ENCODE data around the gene THRAP3.
"Not testable (repeated sequence)": the region's sequence is repeated elsewhere in the genome, so short reads cannot be mapped to it uniquely, and the experiment has no call there.

Gene THRAP3

DNA sequence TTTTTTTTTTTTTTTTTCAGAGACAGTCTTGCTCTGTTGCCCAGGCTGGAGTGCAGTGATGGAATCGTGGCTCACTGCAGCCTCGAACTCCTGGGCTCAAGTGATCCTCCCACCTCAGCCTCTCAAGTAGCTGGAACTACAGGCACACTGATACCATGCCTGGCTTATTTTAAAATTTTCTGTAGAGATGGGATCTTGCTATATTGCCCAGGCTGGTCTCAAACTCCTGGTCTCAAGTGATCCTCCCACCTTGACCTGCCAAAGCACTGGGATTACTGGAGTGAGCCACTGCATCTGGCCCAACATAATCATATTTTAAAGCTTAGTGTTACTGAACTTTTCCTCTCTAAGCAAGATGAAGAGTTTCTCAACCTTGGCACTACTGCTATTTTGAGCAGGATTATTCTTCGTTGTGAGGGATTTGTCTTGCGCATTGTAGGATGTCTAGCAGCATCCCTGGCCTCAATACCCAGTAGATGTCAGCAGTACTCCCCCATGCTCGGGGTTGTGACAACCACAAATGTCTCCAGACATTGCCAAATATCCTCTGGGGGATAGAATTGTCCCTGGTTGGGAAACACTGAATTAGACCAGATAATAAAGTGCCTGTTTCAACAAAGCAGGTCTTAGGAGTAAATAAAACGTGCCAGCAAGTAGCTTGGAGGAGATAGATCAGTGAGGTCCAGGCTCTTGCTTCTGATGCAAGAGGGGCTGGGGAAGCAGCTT lies 15.1 kb upstream of the THRAP3 start:
- DNase-seq, result no peak

DNA sequence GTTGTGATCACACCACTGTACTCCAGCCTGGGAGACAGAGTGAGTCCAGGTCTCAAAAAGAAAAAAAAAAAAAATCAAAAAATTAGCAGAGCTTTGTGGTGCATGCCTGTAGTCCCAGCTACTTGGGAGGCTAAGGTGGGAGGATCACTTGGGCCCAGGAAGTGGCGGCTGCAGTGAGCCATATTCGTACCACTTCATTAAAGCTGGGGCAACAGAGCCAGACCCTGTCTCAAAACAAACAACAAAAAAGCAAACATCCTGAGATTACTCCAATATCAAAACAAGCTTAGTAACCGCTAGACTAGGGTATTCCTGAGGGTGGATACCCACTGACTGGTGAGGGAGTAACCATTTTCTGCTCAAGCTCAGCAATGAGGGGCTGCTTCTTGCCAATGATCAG lies 12.9 kb upstream of the THRAP3 start:
- DNase-seq, result no peak

DNA sequence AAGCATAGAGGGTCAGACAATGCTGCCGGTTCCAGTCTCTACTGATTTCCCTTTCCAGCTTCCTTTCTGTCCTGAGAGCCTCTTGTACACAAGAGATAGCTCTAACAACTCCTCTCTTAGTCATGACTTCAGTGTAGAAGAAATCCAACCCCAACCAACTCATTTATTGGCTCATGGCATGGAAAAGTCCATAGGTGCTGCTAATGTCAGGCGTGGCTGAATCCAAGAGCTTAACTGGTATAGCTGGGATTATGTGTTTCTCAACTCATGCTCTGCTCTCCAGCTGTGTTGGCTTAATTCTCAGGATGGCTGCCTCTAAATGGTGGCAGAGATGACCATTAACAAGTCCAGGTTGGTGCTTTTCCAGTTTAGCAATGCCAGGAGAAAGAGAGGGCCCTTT lies 12.4 kb upstream of the THRAP3 start:
- DNase-seq, result no peak

DNA sequence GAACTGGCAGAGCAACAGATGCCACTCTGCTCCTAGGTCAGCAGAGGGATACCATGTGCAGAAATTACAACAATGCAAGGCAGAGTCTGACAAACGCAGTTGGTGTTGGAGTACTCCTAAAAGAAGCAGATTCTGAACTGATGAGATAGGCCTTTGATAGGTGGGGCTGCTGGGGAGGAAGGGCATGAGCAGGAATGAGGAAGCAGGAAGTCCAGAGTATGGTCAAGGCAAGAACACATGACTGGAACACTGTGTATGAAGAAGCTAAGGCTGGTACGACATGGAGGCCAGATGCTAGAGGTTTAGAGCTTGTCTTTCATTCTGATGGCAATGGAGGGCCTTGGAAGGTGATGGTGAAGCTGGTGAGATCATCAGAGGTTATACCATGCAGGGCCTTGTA lies 11.5 kb upstream of the THRAP3 start:
- no peak for DNase-seq

DNA sequence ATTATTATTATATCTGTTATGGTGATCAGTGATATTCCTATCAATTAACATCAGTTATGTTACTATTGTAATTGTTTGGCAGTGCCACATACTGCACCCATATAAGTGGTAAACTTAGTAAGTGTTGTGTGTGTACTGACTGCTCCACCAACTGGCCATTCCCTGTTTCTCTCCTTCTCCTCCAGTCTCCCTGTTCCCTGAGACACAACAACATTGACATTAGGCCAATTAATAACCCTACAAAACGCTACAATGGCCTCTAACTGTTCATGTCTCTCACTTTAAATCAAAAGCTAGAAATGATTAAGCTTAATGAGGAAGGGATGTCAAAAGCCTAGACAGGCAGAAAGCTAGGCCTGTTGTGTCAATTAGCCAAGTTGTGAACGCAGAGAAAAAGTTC lies 6.6 kb upstream of the THRAP3 start:
- DNase-seq, result no peak

DNA sequence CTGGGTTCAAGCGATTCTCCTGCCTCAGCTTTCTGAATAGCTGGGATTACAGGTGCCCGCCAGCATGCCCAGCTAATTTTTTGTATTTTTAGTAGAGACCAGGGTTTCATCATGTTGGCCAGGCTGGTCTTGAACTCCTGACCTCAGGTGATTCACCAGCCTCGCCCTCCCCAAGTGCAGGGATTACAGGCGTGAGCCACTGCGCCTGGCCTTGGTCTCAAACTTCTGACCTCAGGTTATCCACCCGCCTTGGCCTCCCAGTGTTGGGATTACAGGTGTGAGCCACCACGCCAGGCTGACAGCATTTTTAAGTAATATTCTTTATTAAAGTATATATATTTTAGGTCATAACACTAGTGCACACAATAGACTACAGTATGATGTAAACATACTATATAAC lies 2.3 kb upstream of the THRAP3 start:
- not testable (repeated sequence) for DNase-seq

DNA sequence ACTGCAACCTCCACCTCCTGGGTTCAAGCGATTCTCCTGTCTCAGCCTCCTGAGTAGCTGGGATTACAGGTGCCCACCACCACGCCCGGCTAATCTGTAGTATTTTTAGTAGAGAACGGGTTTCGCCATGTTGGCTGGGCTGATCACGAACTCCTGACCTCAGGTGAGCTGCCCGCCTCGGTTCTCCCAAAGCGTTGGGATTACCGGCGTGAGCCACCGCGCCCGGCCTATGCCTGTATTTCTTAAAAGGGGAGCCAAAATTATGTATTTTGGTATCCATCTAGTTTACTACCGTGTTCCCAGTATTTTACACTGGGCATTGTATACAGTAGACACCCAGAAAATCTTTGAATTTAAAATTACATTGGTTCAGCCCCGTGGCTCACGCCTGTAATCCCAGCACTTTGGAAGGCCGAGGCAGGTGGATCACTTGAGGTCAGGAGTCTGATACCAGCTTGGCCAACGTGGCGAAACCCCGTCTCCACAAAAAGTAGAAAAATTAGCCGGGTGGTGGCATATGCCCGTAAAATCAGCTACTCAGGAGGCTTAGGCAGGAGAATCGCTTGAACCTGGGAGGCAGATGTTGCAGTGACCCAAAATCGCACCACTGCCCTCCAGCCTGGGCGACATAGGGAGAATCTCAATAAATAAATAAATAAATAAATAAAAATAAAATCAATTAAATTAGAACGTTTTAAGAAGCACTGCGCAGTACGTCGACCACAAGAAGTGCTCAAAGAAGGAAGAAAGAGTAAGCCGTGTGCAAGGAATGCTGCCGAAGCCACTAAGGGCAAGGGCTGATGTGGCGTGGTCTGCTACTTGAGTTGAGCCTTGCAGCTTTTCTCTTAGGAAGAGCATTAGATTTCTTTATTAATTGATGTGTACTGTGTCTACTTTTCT lies 1.5 kb upstream of the THRAP3 start:
- DNase-seq, result no peak

DNA sequence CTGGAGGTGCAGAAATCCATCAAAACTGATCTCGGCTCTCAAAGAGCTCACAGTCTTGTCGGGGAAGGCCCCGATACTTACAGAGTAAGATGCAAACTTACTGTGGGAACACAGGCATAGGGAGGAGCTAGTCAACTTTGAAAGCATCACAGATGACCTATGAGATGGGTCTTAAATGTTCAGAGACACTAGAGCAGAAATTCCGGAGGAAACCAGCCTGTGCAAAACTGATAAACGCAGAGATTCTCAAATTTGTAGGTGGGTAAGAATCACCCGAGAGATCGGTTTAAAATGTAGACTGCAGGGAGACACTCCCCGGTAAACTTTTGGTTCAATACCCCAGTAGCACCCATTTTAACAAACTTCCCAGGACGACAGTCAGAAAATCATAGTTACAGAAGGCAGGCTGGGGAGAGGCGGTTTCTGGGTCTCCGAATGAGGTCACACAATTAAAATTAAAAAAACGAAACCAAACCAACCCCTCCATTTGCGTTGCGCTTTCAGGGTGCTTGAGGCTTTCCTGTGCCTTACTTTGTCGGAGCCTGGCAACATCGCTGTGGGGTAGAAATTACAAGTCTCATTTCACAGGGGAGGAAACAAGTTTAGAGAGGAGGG lies 755 bp upstream of the THRAP3 start:
- peak; percentile 34 for DNase-seq

DNA sequence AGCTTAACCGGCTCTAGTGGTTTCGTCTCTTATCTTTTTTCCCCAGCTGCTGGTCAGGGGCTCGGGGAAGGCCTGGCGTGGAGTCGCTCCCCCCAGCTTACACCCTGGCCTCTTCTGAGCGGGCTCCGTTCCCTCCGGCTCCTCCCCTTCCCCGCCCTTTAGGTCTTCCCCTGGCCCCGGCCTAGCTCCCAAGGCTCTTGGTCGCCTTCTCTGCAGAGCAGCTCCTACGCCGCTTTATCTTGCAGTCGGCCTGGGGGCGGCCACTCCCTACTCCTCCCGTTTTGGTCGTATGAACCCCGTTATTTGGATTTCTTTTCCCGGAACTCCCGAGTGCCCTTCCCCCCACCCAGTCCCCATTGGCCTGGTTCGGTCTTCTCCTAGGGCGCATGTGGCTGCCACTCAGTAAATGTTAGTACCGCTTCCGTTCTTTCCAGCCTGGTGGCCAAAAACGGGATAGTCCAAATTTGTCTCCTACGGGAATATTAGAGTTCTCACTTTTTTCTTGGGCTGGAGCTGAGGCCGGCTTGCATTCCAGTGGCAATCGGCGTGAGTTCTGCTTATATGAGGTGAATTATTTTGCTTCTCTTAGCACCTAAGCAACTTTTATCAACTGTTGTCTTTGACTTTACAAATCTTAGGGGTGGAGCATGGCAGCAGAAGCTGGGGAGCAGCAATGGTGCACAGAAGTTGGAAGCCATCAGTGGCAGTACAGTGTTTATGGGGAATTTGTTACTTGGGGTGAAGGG lies 467 bp downstream of the THRAP3 start:
- no peak for DNase-seq

DNA sequence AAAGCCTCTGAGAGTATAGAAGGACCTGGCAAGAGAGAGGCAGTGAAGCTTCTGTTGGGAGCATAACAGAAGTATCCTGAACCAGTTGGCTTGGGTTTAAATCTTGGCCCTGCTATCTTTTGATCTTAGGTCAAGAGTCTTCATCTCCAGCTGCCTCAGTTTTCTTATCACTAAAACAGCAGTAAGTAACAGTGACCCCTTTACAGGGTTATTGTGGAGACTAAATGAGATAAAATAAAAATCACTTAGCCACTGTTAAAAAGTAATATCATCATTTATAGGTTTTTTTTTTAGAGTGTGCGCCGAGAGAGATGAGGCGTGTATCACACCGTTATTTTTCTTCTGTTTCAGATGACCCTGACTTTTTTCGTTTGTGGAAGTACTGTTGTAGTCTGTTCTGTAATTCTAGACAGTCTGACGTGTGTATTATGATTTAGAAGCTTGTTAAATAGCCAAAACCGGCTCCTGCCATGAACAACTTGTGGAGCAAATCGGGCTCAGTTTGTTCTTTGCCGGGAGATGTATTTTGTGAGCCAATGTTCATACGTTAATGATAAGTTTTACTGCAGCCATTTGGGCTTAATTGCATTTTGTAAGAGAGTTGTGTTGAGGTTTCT lies 1.1 kb downstream of the THRAP3 start:
- no peak for DNase-seq

DNA sequence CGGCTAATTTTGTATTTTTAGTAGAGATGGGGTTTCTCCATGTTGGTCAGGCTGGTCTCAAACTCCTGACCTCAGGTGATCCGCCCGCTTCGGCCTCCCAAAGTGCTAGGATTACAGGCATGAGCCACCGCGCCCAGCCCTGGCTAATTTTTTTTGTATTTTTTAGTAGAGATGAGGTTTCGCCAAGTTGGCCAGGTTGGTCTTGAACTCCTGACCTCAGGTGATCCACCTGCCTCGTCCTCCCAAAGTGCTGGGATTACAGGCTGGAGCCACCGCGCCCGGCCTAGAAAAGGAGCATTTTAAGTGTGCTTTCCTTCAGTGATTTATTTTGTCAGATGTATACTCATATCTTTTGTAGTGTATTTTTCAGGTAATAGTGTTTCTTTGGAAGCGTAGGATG lies 6.0 kb downstream of the THRAP3 start:
- not testable (repeated sequence) for DNase-seq

DNA sequence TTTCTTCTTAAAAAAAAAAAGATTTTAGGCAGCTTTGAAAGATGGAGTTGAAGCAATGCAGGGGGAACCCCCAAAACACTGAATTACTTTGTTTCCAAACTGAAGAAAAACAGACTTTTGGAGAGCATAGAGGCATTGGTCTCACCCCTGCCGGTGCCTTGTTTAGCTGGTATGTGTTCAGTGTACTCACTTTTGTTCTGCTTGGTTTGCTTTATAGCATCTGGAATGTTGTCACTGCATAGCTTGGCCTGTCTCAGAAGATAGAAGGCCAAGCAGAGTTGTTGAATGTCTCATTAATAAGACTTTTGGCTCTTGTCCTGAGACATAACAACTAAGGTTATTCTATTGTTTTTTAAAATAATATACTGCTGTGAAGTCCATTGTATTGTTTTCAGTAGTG lies 6.9 kb downstream of the THRAP3 start:
- DNase-seq, result no peak

DNA sequence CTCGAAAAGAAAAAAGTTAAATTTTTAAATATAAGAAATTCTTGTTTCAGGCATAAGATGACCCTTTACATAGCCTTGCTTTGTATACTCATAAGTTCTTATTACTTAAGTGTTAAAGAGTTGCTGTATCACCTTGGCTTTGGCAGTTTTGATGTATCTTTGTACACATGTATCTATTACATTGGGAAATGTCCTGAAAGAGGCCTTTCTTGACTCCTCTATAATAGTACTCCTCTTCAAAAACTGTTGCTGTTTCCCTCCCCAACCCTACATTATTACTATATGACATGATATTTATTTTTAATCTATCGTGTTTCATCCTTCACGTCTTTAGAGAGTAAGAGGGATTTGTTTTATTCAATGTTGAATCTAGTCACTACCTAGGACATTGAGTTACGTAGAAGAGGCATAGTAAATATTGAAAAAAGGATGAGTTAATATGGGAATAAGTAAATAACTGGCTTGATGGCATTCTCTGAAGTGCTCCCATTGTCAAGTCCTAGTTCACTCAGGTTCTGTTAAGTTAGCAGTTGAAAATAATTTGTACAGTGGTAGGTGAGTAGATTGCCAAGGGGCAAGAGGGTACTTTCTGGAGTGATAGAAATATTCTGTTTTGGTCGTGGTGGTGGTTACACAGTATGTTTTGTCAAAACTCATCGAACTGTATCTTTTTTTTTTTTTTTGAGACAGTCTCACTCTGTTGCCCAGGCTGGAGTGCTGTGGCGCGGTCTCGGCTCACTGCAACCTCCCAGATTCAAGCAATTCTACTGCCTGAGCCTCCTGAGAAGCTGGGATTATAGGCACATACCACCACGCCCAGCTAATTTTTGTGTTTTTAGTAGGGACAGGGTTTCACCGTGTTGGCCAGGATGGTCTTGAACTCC lies 8.2 kb downstream of the THRAP3 start:
- DNase-seq, result no peak

DNA sequence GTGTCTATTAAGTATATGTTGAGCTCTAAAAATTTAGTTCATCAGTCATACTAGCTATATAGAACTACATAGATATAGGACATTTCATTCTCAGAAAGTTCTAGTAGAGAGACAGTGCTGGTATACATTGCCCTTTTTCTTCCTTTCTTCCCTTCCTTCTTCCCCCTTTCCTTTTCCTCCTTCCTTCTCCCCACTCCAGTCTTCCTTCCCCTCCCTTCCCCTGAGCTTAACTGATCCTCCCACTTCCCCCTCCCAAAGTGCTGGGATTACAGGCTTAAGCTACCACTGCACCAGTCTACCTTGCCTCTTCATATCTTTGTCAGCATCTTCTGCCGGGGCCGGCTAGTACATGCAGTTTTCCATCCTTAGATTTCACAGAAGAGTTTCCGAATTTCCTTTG lies 12.1 kb downstream of the THRAP3 start:
- DNase-seq, result no peak

DNA sequence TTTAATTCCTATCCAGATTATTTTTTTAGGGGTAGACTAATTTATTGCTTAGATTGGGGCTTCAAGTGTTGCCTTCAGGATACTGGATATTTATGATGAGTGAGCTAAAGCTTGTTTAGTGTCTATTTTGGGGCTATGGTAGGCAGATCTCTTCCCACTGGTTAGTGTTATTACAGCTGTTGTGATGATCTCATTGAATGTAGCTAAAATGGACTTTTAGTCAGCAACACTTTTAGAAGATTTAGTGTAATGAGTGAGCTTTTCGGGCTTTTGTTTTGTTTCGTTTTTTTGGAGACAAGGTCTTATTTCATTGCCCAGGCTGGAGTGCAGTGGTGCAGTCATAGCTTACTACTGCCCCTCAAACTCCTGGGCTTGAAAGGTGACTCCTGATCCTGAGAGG lies 14.2 kb downstream of the THRAP3 start:
- DNase-seq, result no peak

DNA sequence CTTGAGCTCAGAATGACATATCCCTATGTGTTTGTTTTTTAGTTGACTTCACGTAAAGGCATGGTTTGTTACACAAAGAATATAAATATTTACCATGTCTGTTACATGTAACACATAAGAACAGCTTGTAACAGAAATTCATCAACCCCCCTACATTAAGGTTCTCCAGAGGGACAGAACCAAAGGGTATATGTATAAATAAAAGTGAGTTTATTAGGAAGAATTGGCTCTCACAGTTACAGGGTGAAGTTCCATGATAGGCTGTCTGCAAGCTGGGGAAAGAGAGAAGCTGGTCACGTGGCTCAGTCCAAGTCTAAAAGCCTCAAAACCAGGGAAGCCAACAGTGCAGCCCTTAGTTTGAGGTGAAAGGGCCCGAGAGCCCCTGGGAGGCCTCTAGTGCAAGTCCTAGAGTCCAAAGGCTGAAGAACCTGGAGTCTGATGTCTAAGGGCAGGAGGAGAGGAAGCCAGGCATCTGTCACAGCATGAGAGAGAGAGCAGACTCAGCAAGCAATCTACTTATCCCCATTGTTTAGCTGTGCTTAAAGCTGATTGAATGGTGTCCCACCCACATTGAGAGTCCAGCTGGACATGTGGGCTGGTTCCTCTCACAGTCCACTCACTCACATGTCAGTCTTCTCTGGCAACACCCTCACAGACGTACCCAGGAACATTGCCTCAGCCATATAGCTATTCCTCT lies 15.8 kb downstream of the THRAP3 start:
- no peak for DNase-seq

DNA sequence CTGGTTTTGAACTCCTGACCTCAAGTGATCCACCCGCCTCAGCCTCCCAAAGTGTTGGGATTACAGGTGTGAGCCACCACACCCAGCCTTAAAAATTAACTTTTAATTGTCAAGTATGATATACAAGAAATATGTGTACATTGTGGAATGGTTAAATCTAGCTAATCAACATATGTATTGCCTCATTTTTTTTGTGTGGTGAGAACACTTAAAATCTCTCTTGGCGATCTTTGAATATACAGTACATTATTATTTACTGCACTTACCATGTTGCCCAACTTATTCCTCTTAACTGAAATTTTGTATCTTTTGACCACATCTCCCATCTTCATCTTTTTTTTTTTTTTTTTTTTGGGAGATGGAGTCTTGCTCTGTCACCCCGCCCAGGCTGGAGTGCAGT lies 23.3 kb downstream of the THRAP3 start:
- no peak for DNase-seq

DNA sequence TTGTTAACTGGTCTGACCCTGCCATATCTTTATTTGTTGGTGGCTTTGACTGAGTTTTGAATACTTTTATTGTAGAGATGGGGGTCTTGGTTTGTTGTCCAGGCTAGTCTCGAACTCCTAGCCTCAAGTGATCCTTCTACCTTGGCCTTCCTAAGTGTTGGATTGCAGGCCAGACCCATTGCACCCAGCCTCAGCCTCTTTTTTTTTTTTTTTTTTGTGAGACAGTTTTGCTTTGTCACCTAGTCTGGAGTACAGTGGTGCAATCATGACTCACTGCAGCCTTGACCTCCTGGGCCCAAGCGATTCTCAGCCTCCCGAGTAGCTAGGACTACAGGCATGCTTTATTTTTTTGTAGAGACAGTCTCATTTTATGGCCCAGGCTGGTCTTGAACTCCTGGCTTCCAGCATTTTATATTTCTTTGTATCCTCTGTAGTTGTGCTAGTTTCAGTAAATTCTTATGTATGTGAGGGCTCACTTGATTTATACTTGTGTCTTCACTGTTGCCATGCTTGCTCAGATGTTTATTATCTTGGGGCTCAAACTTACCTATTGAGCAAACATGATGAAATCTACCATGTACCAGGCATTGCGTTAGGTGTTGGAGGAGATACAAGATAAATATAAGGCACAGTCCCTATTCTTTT lies 24.1 kb downstream of the THRAP3 start:
- DNase-seq, result no peak

DNA sequence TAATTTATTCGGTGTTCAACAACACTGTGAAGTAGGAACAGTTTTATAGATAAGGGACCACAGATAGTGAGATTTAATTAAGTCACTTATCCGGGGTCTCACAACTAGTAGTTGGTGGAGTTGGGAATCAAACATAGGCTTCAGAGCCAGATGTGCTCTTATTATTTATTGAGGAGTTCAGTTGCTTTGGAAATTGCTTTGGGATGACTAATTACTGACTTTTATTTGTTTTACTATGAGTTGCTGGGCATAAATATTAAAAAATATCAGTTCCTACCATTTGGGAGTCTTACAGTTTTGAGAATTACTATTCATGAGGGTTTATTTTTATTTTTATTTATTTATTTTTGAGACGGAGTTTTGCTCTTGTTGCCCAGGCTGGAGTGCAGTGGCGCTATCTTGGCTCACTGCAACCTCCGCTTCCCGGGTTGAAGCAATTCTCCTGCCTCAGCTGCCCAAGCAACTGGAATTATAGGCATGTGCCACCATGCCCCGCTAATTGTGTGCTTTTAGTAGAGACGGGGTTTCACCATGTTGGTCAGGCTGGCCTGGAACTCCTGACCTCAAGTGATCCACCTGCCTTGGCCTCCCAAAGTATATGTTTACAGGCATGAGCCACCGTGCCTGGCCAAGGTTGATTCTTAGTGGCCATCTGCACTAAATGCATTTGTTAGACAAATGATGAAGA lies 27.7 kb downstream of the THRAP3 start:
- no peak for DNase-seq

DNA sequence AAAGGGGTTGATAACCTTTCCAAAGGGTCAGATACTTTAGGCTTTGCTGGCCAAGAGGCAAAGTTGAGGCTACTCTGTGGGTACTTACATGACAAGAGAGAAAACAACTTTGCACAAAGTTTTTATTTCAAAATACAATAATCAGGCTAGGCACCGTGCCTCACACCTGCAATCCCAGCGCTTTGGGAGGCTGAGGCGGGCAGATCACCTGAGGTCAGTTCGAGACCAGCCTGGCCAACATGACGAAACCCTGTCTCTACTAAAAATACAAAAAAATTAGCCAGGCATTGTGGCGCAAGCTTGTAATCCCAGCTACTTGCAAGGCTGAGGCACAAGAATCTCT lies 28.2 kb downstream of the THRAP3 start:
- DNase-seq, result not testable (repeated sequence)

Data from CD4-positive, alpha-beta T cell treated with Interleukin-6 for 4 hours (primary cell).